GM19468 (cell line): ENCODE data around the gene PCGF6.

Experiments used
- ATAC-seq: cut with Tn5 transposase; IDR thresholded peaks from one replicate; pipeline ENCODE4 v1.9.1; 2021; ENCODE audit warnings: mild to moderate bottlenecking, moderate library complexity, moderate number of reproducible peaks; ENCODE audit not compliant: unreplicated experiment; ENCODE audit errors: extremely low read depth

The PCGF6 gene

GRCh38 chr10:103327906-103328305, 23.0 kb downstream of the PCGF6 start:
- no peak for ATAC-seq

- ATAC-seq = no peak
These were observed 34.9 kb downstream of the PCGF6 start for GRCh38 chr10:103316087-103316486.

- ATAC-seq = no peak
These were observed 40.7 kb downstream of the PCGF6 start for GRCh38 chr10:103310197-103310596.

- no peak for ATAC-seq
These were observed 43.3 kb downstream of the PCGF6 start for GRCh38 chr10:103307594-103307993.

GRCh38 chr10:103295374-103296015, 55.4 kb downstream of the PCGF6 start:
- no peak for ATAC-seq

GRCh38 chr10:103291588-103291987, 59.4 kb downstream of the PCGF6 start:
- no peak for ATAC-seq

GRCh38 chr10:103287992-103288391, 62.9 kb downstream of the PCGF6 start:
- no peak for ATAC-seq

- no peak for ATAC-seq
These were observed 66.8 kb downstream of the PCGF6 start for GRCh38 chr10:103284170-103284569.

- no peak for ATAC-seq
These were observed 68.0 kb downstream of the PCGF6 start for GRCh38 chr10:103282961-103283360.

GRCh38 chr10:103281753-103282152, 69.2 kb downstream of the PCGF6 start:
- ATAC-seq = no peak

GRCh38 chr10:103280506-103280905, 70.4 kb downstream of the PCGF6 start:
- no peak for ATAC-seq

- no peak for ATAC-seq
These were observed 70.9 kb downstream of the PCGF6 start for GRCh38 chr10:103280031-103280430.

GRCh38 chr10:103278862-103279298, 72.1 kb downstream of the PCGF6 start:
- no peak for ATAC-seq

- ATAC-seq = no peak
These were observed 72.5 kb downstream of the PCGF6 start for GRCh38 chr10:103278537-103278823.

- no peak for ATAC-seq
These were observed 73.0 kb downstream of the PCGF6 start for GRCh38 chr10:103277713-103278536.

GRCh38 chr10:103276896-103277712, 73.8 kb downstream of the PCGF6 start, which contains the start of gene INA:
INA (plus strand) TSS chr10:103277138; CDS start chr10:103277212, 74 bp downstream.
- ATAC-seq = no peak

GRCh38 chr10:103276251-103276895, 74.6 kb downstream of the PCGF6 start:
- ATAC-seq = no peak

GRCh38 chr10:103273041-103273441, 77.9 kb downstream of the PCGF6 start:
- no peak for ATAC-seq

- no peak for ATAC-seq
These were observed 85.1 kb downstream of the PCGF6 start for GRCh38 chr10:103265717-103266329.

- no peak for ATAC-seq
These were observed 88.7 kb downstream of the PCGF6 start for GRCh38 chr10:103262229-103262628.
